GM19468 (cell line): ENCODE data around the gene NADK.
"Not testable (repeated sequence)": the region's sequence is repeated elsewhere in the genome, so short reads cannot be mapped to it uniquely, and the experiment has no call there.

Source experiments
- ATAC-seq: cut with Tn5 transposase; IDR thresholded peaks from one replicate; pipeline ENCODE4 v1.9.1; 2021; ENCODE audit warnings: mild to moderate bottlenecking, moderate library complexity, moderate number of reproducible peaks; ENCODE audit not compliant: unreplicated experiment; ENCODE audit errors: extremely low read depth

Gene NADK

DNA sequence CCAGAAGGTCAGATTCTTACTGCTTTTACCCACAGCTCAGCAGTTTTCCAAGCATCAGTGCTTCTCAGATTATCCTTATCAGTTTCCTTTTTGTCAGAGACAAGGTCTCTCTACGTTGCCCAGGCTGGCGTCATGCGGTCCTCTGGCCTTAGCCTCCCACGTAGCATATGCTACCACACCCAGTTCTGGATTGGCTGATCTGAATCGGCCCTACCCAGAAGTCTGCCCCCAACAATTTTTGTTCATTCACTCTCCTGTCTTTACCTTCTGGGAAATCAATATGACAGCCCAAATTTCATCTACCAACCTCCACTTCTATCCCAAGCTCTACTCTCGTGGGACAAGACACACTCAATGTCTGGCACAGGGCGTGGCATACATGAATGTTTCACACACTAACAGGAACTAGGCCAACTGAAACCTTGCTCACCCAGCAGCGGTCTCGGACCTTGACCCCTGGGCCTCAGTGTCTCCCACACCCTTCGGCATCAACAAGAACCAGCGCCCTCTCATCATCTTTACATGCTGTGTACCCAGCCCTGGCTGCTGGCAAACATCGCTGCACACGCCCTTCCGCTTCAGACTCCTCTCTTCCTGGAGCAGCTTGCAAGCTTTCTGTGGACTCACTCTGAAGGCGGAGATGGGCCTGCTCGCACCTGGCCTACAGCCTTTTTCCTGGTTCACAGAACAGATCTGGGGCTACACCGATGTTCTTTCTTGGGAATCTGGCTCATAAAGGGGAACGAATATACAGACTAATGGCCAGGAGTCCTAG lies 63.0 kb downstream of the NADK start:
- ATAC-seq: not testable (repeated sequence)

- ATAC-seq: not testable (repeated sequence)
Measured at GRCh38 chr1:1707897-1708296, 70.4 kb downstream of the NADK start.

DNA sequence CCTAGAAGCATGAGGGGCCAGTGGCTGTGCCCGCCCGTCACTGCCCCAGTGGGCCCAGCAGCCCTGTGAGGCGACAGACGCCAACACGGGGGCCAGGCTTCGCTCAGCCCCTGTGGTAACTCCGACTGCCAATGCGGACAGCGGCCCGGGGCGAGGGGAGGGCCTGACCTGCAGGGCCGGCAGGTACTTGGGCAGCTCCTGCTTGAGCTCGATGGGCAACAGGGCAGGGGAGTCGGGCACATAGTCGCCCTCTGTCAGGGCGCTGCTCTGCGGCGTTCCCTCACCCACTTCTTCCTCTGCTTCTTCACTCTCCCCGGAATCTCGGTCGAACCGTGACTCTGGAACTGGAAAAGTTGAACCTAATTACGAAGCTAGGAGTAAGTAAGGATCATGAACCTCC lies 71.0 kb downstream of the NADK start:
- not testable (repeated sequence) for ATAC-seq

DNA sequence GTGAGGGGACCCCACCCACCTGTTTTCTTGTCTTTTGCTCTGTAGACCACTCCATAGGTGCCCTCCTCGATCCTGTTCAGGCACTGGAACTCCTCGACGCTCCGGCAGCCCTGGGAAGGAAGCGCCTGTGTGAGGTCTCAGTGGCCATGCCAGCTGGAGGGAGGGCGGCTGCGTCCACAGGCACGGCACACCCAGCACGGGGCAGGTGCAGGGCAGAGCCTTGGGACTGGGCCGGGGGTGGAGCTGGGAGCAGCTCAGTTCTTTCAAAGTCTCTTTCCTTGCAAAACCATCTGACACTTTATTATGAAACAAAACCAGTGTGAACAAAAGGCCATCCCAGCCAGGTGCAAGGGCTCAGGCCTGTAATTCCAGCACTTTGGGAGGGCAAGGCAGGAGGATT lies 72.6 kb downstream of the NADK start:
- not testable (repeated sequence) for ATAC-seq

GRCh38 chr1:1704284-1704957 lies 73.8 kb downstream of the NADK start:
- ATAC-seq: not testable (repeated sequence)

DNA sequence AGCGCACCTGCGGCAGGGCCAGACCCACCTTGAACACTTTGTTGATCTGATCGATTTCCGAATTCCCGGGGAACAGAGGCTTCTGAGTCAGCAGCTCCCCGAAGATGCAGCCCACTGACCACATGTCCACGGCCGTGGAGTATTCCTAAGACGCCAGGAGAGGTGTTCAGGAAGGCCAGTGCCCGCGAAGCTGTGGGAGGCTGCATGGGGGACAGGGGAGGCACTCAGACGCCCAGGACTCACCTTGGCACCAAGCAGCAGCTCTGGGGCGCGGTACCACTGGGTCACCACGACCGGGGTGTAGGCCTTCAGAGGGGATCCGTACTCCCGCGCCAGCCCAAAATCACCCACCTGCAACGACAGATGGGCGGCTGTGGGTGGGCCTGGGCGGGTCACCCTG lies 74.5 kb downstream of the NADK start:
- no peak for ATAC-seq

- not testable (repeated sequence) for ATAC-seq
Measured at GRCh38 chr1:1702506-1702905, 75.8 kb downstream of the NADK start.
